Esophagus muscularis mucosa (tissue), 3 donors: ENCODE measurements around the gene ABCC1.

Experiments used
- POLR2A ChIP-seq: fragments of 450-650 bp; IDR thresholded peaks from one replicate; pipeline ENCODE4 v1.6.1; 2017; ENCODE audit warnings: antibody characterized with exemption, moderate library complexity, mild to moderate bottlenecking, low read depth
- TF ChIP-seq, protein P1 (sequence below), 3 experiments: fragments of 200-600 bp in 2 of 3; fragments of 450-650 bp in 1 of 3; sonication (generic) in 2 of 3; IDR thresholded peaks; one replicate each; pipeline ENCODE4 v1.5.1; 2017 to 2019; ENCODE audit warnings: antibody characterized with exemption in 3 of 3, mild to moderate bottlenecking in 2 of 3, moderate library complexity in 1 of 3

DNA sequence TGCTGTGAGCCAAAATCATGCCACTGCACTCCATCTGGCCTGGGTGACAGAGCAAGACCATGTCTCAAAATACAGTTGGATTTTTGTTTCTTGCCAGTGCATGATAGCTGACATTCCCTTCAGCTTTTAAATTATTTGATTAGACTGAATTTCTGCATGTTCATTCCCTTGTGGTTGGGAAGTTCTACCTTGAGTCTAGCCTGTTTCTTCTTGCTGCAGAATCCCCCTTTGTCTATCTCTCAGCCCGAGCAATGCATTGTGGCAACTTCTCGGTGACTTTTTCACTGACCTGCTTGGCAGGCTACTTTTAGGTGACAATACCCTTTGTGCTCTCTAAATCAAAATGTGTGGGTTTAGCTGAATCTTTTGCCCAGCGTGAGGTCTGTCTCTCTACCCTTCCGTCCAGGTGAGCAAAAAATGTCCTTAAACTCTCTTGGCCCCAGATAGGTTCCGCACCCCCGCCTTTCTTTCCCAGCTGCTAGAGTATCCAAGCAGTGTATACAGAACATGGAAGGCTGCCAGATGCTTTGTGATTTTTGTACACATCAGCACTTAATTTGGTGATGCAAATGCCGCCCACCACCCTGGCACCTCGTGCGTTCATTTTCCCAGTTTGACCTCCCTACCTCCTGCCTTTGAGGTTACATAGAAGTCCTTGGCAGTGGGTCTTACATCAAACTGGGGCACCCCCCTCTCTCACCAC lies 143.7 kb downstream of the ABCC1 start:
- TF ChIP-seq POLR2A, result no peak
- TF ChIP-seq, protein P1, sequence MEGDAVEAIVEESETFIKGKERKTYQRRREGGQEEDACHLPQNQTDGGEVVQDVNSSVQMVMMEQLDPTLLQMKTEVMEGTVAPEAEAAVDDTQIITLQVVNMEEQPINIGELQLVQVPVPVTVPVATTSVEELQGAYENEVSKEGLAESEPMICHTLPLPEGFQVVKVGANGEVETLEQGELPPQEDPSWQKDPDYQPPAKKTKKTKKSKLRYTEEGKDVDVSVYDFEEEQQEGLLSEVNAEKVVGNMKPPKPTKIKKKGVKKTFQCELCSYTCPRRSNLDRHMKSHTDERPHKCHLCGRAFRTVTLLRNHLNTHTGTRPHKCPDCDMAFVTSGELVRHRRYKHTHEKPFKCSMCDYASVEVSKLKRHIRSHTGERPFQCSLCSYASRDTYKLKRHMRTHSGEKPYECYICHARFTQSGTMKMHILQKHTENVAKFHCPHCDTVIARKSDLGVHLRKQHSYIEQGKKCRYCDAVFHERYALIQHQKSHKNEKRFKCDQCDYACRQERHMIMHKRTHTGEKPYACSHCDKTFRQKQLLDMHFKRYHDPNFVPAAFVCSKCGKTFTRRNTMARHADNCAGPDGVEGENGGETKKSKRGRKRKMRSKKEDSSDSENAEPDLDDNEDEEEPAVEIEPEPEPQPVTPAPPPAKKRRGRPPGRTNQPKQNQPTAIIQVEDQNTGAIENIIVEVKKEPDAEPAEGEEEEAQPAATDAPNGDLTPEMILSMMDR (IDR thresholded peaks at IDR 0.05), result no peak
